ENCODE measurements around the gene GNG13.

GRCh38 chr16:799111-799947, 1.2 kb downstream of the GNG13 start:
- TF ChIP-seq EZH2 (IDR thresholded peaks at IDR 0.05; ENCODE audit: insufficient read depth, poor library complexity, severe bottlenecking) (no peak), EZH2phosphoT487 (IDR thresholded peaks at IDR 0.05; ENCODE audit: insufficient read depth, low read depth) (no peak)
